ENCODE results near the gene CATSPER1. TPM values are rescaled to one million over a fixed set of nuclear protein-coding genes. Genes with fewer than 3 reads are reported as not detected.
A peak's percentile ranks its signal among the peaks of the same experiment; 100 is the strongest.

The CATSPER1 gene
- total RNA-seq, 1 experiment from 2014 or later, result 0.61 TPM

DNA sequence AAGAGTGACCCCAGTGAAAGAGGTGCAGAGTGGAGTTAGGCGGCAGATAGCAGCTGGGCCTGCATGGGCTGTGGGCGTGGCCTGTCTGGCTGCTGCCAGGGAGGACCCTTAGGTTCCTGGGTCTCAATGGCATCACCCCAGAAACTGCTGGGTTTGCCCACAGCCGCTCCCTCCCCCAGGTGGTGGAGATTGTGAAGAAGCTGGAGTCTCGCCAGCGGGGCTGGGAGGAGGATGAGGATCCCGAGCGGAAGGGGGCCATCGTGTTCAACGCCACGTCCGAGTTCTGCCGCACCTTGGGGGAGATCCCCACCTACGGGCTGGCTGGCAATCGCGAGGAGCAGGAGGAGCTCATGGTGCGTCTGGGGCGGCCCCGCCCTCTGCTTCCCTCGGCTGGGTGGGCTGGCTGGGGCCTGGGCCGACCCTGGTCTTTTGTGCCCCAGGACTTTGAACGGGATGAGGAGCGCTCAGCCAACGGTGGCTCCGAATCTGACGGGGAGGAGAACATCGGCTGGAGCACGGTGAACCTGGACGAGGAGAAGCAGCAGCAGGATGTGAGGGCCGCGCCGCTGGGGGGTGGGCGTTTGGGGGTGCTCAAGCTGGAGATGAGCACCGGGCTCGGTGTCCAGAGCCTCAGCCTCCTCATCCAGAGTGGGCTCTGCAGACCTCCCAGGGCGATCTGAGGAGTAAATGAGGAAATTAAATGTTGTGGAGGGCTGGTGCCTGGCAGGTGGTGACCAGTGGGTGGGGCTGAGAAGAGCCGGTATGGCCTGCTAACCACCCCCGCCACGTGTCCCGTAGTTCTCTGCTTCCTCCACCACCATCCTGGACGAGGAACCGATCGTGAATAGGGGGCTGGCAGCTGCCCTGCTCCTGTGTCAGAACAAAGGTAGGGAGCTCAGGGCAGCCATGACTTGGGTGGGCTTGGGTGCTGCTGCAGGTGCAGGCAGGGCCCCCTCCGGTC, 49.8 kb downstream of the CATSPER1 start:
- CTCF ChIA-PET, result interaction anchor here (0.9 to 3.5 kb wide), 2 partner anchors 21 to 92 kb away, joined by 3 to 20 read pairs; no protein-coding TSS in a partner anchor
- DNase-seq (ENCODE audit: unreplicated experiment), result no peak
- intact Hi-C loops (cut with micrococcal nuclease), result no loop called here
- Mint-ChIP-seq H3K9me3 (ENCODE audit: unreplicated experiment) (no peaks in the 10 kb centered on the region), H3K36me3 (ENCODE audit: insufficient read depth, unreplicated experiment) (peaks cover 55% of the 10 kb centered on the region), H3K27me3 (ENCODE audit: insufficient read depth, unreplicated experiment) (no peaks in the 10 kb centered on the region), H3K27ac (ENCODE audit: low read depth, unreplicated experiment) (no peak overlapping the region), H3K4me3 (ENCODE audit: unreplicated experiment) (no peak overlapping the region), H3K4me1 (ENCODE audit: insufficient read depth, unreplicated experiment) (peaks cover 8% of the 10 kb centered on the region)
- TF ChIP-seq, protein P1, sequence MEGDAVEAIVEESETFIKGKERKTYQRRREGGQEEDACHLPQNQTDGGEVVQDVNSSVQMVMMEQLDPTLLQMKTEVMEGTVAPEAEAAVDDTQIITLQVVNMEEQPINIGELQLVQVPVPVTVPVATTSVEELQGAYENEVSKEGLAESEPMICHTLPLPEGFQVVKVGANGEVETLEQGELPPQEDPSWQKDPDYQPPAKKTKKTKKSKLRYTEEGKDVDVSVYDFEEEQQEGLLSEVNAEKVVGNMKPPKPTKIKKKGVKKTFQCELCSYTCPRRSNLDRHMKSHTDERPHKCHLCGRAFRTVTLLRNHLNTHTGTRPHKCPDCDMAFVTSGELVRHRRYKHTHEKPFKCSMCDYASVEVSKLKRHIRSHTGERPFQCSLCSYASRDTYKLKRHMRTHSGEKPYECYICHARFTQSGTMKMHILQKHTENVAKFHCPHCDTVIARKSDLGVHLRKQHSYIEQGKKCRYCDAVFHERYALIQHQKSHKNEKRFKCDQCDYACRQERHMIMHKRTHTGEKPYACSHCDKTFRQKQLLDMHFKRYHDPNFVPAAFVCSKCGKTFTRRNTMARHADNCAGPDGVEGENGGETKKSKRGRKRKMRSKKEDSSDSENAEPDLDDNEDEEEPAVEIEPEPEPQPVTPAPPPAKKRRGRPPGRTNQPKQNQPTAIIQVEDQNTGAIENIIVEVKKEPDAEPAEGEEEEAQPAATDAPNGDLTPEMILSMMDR (IDR thresholded peaks at IDR 0.05; ENCODE audit: unreplicated experiment), result no peak
- no TSS peak for BruUV-seq (replicated peaks)
- POLR2A ChIA-PET, result interaction anchor here (0.7 kb wide), 2 partner anchors 21 to 314 kb away, joined by 3 to 4 read pairs; no protein-coding TSS in a partner anchor

DNA sequence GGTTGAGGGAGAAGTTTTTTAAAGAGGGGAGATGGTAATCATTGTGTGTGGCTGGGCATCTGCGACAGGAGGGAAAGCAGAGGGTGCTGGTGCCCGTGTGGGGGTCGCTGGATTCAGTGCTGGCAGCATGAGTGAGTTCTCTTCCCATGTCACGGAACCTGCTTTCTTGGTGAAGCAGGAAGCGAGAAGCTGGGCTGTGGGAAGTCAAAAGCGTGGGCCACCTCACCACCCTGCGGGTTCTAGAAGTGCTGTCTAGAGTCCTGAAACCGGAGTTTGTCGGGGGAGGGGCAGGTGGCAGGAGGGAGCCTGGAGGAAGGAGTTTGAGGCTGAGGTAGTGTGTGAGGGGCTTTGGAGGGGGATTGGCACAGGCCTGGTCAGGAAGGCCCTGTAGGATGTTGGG, 50.5 kb downstream of the CATSPER1 start:
- intact Hi-C loops (cut with micrococcal nuclease), result no loop called here
- ChIA-PET CTCF (interaction anchor here (0.7 to 3.5 kb wide), 4 partner anchors 14 to 91 kb away, joined by 3 to 20 read pairs (median 4); no protein-coding TSS in a partner anchor), POLR2A (interaction anchor here (0.7 kb wide), 1 partner anchor 22 kb away, joined by 4 read pairs; no protein-coding TSS in a partner anchor)
- H3K4me3 Mint-ChIP-seq (ENCODE audit: unreplicated experiment), result no peak overlapping the region
- no peak overlapping the region for H3K27ac Mint-ChIP-seq (ENCODE audit: low read depth, unreplicated experiment)
- BruUV-seq (replicated peaks), result no TSS peak
- no peak for DNase-seq (ENCODE audit: unreplicated experiment)
- H3K27me3 Mint-ChIP-seq (ENCODE audit: insufficient read depth, unreplicated experiment), result no peaks in the 10 kb centered on the region
- H3K4me1 Mint-ChIP-seq (ENCODE audit: insufficient read depth, unreplicated experiment), result peaks cover 8% of the 10 kb centered on the region
- H3K36me3 Mint-ChIP-seq (ENCODE audit: insufficient read depth, unreplicated experiment), result peaks cover 55% of the 10 kb centered on the region
- no peaks in the 10 kb centered on the region for H3K9me3 Mint-ChIP-seq (ENCODE audit: unreplicated experiment)
- TF ChIP-seq, protein P1 (IDR thresholded peaks at IDR 0.05; ENCODE audit: unreplicated experiment), result no peak

DNA sequence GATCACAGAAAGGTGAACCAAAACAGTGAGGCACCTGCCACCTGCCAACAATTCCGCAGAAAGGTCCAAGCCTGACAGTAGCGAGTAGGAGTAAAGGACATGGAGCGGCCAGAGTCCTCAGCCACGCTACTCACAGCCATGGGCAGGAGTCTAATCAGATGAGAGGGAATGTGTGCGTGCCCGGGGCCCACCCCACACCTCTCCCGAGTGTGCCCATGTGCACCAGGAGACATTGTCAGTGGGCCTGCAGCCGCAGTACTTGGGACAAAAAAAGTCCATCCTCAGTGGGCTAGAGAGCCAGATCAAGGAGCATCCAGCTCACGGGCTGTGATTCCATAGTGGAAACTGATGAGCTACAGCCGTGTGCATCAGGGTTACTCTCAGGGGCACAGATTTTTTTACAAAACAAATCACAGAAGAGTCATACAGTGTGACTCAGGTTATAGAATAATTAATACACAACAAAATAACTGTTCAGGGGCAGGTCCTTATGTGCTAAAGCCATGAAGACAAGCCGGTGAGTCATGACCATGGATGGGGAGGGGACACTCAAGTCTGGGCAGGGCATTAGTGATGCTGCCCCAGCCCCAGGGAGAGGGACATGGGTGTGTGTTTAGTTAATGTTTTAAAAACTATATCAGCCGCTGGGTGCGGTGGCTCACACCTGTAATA, 52.7 kb downstream of the CATSPER1 start:
- POLR2A ChIA-PET, result interaction anchor here (0.6 to 0.9 kb wide), 2 partner anchors 13 to 75 kb away, joined by 3 to 4 read pairs; no protein-coding TSS in a partner anchor
- TF ChIP-seq, protein P1 (IDR thresholded peaks at IDR 0.05; ENCODE audit: unreplicated experiment), result no peak
- peak; percentile 50 for DNase-seq (ENCODE audit: unreplicated experiment)

More for the DNA sequence above, 52.7 kb downstream of the CATSPER1 start:
- H3K4me1 Mint-ChIP-seq (ENCODE audit: insufficient read depth, unreplicated experiment), result peaks cover 18% of the 10 kb centered on the region
- no peak overlapping the region for H3K4me3 Mint-ChIP-seq (ENCODE audit: unreplicated experiment)
- no peaks in the 10 kb centered on the region for H3K9me3 Mint-ChIP-seq (ENCODE audit: unreplicated experiment)
- H3K27ac Mint-ChIP-seq (ENCODE audit: low read depth, unreplicated experiment), result peak overlapping the region; percentile 35
- H3K27me3 Mint-ChIP-seq (ENCODE audit: insufficient read depth, unreplicated experiment), result no peaks in the 10 kb centered on the region
- no TSS peak for BruUV-seq (replicated peaks)
- intact Hi-C loops (cut with micrococcal nuclease), result no loop called here
- CTCF ChIA-PET, result interaction anchor here (0.6 to 5.6 kb wide), 5 partner anchors 19 to 204 kb away, joined by 3 to 27 read pairs (median 4); partner anchors contain the start of genes CCDC85B and FIBP
- peaks cover 52% of the 10 kb centered on the region for H3K36me3 Mint-ChIP-seq (ENCODE audit: insufficient read depth, unreplicated experiment)
